HG02885 (cell line): ENCODE data around the gene ACYP2.

Source experiments
- ATAC-seq: cut with Tn5 transposase; IDR thresholded peaks from one replicate; pipeline ENCODE4 v1.9.1; 2021; ENCODE audit warnings: mild to moderate bottlenecking; ENCODE audit not compliant: unreplicated experiment, poor library complexity

ACYP2 gene

DNA sequence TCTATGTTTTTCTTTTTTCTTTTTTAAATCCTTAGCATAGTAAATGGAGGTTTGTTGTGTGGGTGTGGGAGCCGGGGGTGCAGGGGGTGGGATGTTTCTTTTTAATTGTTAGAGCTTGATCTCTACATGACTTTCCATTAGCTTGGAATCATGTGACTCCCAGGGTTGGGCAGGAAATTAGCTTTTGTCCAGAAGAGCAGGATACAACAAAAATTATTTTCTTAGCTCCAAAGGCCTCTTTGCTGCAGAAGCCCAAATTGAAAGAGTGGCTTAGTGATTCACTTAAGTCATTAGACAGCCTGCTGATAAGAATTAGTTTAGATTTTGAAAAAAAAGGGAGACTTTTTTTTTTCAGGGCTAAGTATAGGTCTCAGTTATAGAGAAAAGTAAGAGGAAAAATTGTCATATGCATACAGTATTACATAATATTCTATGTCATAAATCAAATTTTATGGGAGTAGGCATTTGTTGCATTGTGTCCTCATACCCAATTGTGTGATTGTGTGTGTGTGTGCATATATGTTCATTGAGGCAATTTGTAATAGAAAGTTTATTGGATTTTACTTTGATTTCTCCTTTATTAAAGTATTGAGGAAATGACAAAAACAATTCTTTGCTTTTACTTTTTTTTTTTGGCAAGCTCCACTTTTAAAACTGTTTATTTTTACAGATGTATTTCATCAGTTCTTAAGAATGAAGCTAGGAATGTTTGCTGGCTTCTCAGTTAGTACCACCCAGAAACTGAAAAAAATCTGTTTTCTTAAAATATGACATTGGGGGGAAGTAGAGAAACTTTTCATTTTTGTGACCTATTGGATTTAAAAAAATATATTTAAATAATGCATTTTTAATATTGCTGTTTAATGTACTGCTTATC, 93.2 kb downstream of the ACYP2 start:
- ATAC-seq, result no peak

DNA sequence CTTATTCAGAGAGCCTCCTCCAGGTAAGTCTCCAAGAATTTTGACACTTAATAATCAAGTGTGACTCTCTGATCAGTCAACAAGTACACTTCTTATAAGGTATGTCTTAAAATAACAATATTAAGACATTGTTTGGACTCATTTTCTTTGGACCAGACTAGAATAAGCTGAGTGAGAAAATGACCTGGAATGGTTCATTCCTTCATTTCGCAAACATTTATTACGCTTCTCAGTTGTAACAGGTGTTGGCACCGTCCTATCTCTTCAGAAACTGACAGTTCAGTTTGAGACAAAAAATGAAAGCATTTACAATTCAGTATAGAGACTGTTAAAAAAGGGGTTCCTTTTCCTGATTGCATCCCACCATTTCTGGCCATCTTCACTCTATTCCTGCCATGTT, 94.0 kb downstream of the ACYP2 start:
- ATAC-seq, result no peak

DNA sequence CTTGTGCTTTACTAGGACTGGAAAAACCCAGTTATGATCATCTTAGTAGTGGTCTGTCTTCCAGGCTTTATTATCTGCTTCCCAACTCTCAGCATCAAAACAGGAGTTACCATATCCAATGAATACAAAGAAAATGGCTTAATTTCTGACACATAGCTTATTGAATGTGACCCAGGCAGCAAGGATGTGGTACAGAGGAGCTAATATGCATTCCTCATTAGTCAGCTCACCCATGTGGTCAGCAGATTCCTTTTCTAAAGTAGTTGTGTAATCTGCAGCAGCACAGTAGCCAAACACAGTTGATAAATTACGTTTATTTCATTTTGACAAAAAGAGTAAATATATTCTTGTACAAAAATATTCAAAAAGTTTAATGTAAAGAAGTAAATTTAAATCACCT, 97.0 kb downstream of the ACYP2 start:
- no peak for ATAC-seq

DNA sequence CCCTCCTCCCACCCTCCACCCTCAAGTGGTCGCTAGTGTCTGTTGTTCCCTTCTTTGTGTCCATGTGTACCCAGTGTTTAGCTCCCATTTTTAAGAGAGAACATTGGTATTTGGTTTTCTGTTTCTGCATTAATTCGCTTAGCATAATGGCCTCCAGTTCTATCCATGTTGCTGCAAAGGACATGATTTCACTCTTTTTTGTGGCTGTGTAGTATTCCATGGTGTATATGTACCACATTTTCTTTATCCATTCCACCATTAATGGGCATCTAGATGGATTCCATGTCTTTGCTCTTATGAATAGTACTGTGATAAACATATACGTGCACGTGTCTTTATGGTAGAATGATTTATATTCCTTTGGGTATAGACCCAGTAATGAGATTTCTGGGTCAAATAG, 97.7 kb downstream of the ACYP2 start:
- ATAC-seq, result no peak

DNA sequence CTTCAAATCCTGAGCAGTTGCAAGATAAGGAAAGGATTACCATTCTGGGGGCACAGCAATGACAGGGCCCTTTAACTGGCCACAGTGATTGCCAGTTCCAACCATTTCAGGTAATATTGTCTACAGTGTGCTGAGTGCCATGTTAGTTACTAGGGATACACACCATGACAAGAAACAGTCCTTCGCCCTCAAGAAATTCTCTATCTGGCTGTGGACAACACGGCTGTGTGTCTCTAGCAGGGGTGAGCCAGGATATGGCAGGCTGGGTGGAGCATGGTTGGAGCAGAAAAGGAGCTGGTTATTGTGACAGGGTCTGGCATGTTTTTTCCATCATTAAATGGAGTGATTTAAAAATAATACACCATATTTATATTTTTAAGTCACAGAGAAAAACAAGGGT, 109.6 kb downstream of the ACYP2 start:
- ATAC-seq, result no peak

DNA sequence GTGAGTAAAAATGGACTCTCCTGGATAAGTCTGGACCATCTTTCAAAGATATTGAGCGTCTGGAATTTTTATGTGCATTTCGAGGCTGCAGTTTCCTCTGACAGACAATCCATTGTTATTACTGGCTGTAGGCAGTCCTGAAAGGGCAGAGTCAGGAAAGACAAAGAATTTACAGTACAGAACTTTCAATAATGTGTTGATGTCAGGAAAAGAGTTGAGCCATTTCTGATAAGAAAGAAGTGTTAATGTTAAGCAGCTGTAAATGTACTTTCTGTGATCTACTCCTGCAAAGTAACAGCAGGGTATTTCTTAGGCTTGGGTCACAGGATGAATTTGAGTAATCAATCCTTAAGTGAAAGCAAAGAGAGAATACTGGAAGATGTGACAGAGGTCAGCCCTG, 110.8 kb downstream of the ACYP2 start:
- no peak for ATAC-seq

DNA sequence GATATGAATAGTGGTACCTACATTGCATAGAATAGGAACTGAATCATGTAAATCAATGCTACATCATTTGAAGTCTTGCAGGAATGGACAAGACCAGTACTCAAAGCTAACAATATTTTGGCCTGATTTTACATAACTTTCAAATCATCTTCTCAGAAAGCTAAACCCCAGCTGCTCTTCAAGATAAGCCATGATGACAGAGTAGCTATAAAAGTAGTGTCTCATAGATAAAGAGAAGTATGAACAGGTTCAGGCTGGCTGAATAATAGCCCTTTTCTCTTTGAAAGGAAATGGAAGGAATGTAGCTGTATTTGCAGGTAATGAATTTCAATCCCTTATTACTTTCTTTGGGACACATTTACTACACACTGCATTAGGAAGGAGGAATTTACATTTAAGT, 112.4 kb downstream of the ACYP2 start:
- no peak for ATAC-seq

DNA sequence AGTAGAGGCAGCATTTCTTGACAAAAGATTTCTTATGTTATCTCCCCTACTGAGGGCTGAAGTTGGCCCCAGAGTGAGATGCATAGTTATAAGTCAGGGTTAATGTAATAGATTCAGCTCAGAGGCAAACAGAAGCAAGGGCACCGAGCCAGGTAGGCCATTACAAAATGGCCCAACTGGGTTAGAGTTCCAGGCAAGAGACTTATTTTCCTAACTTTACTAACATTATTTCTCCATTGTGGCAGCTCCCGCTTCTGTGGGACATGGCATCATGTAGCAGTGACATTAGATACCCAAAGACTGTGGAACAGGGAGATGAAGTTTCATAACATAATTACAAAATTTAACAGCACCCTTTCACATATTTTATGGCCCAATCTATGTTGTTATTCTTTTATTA, 113.5 kb downstream of the ACYP2 start:
- no peak for ATAC-seq

DNA sequence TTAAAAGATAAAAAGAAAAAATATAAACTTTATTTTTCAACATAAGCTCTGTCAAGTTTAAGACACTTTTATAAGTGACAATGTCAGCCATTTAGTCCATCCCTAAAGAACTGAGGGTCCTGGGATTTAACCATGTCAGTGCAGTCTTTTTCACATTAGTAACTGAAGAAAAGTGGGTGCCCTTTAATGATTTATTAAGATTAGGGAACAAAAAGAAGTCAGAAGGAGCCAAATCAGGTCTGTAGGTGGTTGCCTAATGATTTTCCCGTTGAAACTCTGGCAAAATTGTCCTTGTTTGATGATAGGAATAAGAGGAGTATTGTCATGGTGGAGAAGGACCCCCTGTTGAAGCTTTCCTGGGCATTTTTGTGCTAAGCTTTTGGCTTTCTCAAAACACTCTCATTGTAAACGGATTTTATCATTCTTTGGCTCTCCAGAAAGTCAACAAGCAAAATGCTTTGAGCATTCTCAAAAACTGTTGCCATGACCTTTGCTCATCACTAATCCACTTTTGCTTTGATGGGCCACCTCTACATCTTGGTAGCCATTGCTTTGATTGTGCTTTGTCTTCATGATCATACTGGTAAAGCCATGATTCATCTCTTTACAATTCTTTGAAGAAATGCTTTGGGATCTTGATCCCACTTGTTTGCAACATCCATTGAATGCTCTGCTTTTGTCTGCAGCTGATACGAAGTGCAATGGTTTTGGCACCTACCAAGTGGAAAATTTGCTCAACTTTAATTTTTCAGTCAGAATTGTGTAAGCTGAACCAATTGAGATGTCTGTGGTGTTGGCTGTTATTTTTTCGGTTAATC, 118.6 kb downstream of the ACYP2 start:
- no peak for ATAC-seq

DNA sequence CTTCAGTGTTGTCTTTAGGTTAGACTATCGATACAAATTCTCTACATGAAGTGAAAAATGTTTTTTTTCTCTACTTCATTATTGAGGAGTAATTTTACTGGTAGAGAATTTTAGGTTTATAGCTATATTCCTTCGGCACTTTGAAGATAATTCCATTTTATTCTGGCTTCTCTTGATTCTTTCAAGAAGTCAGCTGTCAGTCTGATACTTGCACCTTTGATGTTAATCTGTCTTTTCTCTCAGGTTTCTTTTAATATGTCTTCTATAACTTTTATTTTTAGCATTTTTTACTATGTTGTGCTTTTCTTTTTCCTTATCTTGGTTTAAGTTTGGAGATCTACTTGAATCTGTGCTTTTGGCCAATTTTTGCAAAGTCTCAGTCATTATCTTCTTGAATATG, 122.0 kb downstream of the ACYP2 start:
- ATAC-seq, result no peak

DNA sequence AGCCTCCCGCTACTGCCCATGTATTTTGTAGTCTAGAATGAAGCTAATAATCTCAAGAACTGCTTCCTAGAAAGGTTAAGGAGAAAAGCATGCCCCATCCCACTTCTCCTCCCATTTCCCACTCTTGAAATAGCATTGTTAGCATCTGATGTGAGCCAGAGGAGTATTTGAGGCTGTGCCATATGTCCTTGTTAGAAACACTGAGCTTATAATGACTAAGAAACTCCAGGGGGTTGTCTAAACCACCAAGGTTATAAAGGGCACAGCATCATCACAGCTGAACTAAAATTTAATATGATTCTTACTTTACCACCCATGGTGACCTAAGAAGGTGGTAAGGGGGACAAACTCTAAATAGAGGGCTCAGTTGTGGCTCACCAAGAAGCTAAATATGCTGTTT, 124.0 kb downstream of the ACYP2 start:
- ATAC-seq, result no peak

DNA sequence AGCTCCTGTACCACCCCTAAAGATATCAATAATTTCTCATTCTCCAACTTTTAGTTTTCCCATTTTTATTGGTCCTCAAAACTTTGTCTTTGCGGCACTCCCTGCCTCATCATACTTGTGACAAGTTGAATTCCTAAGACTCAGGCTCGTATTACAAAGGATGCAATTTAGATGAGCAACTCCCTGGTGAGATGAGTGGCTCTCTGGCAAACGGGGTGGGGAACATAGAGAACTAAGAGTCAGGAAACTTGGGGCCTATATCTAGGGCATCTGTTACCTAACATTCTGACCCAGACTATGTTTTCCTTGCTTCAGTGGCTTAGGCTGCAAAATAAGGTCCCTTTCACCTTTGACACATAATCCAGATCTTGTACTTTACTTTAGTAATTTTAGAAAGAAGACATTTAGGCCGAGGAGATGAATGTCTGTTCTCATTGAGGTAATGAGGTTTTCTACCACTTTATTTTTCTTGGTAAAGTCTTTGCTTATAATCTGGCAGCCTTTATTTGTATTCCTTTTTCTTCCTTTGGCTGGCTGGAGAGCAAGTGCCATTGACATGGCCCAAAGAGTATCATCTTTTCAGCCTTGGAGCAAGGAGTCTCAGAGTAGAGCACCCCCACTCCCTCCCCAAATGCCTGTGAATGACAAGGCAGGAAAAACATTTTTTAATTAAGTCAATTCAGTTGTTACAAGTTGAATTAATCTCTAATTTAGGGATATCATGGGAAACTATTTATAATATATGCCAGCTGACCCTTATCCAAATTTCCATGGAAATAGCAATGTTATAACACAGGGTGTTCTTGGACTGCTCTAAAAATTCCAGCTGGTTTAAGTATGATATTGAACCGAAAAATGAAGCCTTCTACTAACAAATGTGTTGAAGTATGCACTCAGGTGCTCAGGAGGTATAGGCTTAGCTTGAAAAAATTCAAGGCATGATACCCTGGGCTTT, 125.4 kb downstream of the ACYP2 start:
- ATAC-seq, result no peak

DNA sequence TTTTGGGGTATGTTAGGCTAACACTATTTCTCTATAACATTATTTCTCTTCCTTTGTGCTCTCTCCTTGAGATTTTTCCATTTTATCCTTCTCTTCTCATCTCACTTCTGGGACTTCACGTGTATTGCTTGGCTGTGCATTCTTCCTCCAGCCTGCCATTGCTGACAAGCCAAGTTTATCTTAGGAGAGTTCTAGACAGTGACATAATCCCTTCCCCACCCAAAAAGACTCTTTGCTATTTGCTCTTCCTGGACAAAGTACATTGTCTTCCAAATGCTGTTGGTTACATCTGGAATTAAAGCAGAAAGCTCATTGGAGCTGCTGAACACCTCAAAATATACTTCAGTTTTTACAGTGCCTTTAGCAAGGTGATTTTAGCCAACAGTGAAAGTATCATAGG, 131.7 kb downstream of the ACYP2 start:
- ATAC-seq, result no peak

DNA sequence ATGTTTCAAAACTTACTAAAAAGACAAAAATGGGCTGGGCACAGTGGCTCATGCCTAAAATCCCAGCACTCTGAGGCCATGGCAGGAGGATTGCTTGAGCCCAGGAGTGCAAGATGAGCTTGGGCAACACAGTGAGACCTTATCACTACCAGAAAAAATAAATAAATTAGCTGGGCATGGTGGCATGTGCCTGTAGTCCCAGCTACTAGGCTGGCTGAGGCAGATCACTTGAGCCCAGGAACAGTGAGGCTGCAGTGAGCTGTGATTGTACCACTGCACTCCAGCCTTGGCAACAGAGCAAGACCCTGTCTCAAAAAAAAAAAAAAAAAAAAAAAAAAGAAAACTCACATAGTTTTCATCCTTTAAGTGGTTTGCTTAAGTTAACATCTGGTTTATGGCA, 134.2 kb downstream of the ACYP2 start:
- no peak for ATAC-seq

DNA sequence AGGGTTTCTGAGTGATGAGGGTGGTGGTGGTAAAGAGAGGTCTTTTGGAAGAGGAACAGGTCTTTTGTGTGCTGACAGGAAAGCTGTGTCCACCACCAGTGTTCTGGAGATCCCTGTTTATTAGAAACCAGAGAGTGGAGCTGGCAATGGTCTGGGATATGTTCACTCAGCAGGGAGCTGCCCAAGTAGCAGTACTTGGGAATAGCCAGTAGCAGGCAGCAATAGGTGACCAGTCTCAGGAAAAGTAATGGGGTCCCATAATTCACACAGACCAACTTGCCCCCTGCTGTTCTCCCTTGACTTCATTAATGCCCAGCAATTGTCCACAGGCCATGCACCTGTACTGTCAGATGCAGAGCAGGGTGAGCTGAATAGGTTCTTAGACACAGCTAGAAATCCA, 138.8 kb downstream of the ACYP2 start:
- no peak for ATAC-seq

DNA sequence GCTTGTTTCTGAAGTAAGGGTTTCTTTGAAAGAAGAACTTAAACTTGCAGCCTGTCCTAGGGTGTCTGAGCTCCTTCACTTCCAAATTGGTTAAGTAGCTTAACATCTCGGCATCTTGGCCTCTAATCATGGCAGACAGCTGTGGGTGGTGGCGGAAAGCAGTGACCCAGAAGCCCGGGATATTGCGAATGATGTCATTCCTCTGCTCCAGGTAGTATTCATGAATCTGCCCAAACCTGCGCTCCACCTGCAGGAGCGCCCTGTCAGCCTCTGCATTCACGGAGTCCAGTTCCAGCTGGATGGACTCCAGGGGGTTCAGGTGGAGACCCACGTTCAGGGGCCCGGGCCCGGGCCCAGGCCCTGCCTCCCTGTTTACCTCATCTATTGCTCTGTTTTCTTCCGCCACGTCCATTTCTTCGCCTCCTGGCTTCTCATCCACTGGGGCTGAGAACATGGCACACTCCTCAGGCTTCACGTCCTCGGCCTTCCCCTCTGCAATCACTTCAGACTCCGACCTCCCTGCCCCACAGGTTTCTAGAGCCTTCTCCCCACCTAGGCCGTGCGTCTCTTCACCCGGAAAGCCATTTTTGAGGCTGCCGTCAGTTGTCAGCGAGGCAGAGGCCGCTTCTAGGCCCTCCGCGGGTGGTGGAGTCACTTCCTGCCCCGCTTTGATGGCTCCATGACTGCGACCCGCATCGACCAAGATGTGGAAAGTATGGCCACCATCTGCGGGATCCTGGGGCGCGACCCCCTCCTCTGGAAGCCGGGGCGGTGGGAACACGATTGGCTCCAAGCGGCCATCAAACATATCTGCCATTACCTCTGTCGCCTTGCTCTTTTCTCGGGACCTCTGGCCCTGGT, 140.0 kb downstream of the ACYP2 start:
- no peak for ATAC-seq

DNA sequence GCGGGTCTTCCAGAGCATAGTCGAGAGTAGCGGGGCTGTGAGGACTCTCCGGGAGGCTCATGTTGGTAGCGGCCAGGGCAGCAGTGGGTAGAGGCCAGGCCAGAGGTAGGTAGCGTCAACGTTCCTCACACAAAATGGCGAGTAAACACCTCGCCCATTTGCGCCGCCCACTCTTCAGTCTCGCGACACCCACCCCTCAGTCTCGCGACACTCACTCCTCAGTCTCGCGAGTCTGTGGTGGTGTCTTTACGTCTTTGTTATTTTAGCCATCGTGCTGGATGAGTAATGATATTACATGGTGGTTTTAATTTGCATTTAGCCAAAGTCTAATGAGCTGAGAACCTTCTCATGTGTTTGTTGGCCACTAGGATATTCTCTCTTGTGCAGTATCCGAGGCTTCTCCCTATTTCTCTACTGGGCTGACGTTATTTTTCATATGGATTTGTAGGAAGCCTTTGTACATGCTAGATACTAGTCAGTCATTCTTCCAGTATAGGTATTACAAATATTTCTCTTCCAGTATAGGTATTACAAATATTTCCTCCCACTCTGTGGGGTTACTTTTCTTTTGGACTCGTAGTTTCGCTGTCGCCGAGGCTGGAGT, 140.8 kb downstream of the ACYP2 start, which contains the start of gene TSPYL6:
Gene TSPYL6 (minus strand): TSS at position 139 of the 604 bp plus-strand sequence. CDS start 78 bp downstream, at position 61.
- no peak for ATAC-seq

DNA sequence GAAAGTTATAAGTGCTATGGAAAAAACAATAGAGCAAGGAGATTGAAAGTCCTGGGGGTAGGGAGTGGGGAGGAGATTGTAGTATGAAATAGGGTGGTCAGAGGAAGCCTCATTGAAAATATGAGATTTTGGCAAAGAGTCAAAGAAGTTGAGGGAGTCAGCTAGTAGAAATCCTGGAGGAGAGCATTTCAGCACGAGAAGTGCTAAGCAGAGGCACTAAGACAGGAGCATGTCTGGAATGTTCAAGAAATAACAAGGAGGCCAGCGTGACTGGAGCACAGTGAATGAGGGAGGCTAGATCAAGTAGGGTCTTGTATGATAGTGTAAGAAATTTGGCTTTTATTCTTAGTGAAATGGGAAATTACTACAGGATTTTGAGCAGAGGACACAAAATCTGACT, 142.8 kb downstream of the ACYP2 start:
- no peak for ATAC-seq
